WTC11 (cell line): ENCODE data around the gene NME5. TPM values are rescaled to one million over a fixed set of nuclear protein-coding genes. Genes with fewer than 3 reads are reported as not detected.

Source experiments
- ATAC-seq: fragments of 200-7000 bp; cut with Tn5 transposase; 2 replicates; pipeline ENCODE4 v1.10.0; 2021; ENCODE audit warnings: mild to moderate bottlenecking, moderate library complexity
- CTCF ChIA-PET: fragments of 300-600 bp; sonication (Branson Sonifier 250); formaldehyde crosslinking; loops from one replicate; lab custom pipeline; 2021; ENCODE audit warnings: antibody characterized with exemption; lab: Charles Lee
- POLR2A ChIA-PET: fragments of 350-600 bp; sonication (Branson Sonifier 250); formaldehyde crosslinking; loops from one replicate; lab custom pipeline; 2021; ENCODE audit warnings: antibody characterized with exemption; lab: Charles Lee
- DNase-seq: peaks from one replicate; pipeline ENCODE4 v3.0.0; 2021; ENCODE audit warnings: low spot score
- H3K27ac Mint-ChIP-seq: 2 replicates; pipeline ENCODE4 v1.8.0; 2021; ENCODE audit warnings: mixed read lengths
- H3K27me3 Mint-ChIP-seq: 2 replicates; pipeline ENCODE4 v1.8.0; 2021; ENCODE audit warnings: low read depth, mild to moderate bottlenecking, moderate library complexity, mixed read lengths
- H3K36me3 Mint-ChIP-seq: 2 replicates; pipeline ENCODE4 v1.8.0; 2021; ENCODE audit warnings: mixed read lengths
- H3K4me1 Mint-ChIP-seq: 2 replicates; pipeline ENCODE4 v1.8.0; 2022; ENCODE audit warnings: mixed read lengths
- H3K4me3 Mint-ChIP-seq: 2 replicates; pipeline ENCODE4 v1.8.0; 2021; ENCODE audit warnings: mild to moderate bottlenecking, moderate library complexity, mixed read lengths
- H3K9me3 Mint-ChIP-seq: 2 replicates; pipeline ENCODE4 v1.8.0; 2021; ENCODE audit warnings: mixed read lengths
- GTF2I ChIP-seq: fragments of 250-450 bp; sonication (Bioruptor Pico); conservative IDR thresholded peaks from 2 replicates; pipeline ENCODE4 v1.4.0; 2021; ENCODE audit warnings: mild to moderate bottlenecking
- MYBL2 ChIP-seq: sonication (generic); formaldehyde crosslinking; IDR thresholded peaks from 2 replicates; pipeline ENCODE4 v1.8.1; 2023; ENCODE audit warnings: mild to moderate bottlenecking, moderate library complexity, missing genetic modification reagents
- NFYB ChIP-seq: sonication (generic); formaldehyde crosslinking; conservative IDR thresholded peaks from 2 replicates; pipeline ENCODE4 v1.8.0; 2022; ENCODE audit warnings: low read depth, missing genetic modification reagents
- NR2C2 ChIP-seq: sonication (generic); formaldehyde crosslinking; IDR thresholded peaks from 2 replicates; pipeline ENCODE4 v1.8.0; 2022; ENCODE audit warnings: mild to moderate bottlenecking, missing genetic modification reagents
- PREB ChIP-seq: sonication (generic); formaldehyde crosslinking; IDR thresholded peaks from 2 replicates; pipeline ENCODE4 v1.8.1; 2022; ENCODE audit warnings: mild to moderate bottlenecking, missing genetic modification reagents, moderate library complexity, borderline replicate concordance
- PRRX2 ChIP-seq: fragments of 250-450 bp; sonication (Bioruptor Pico); IDR thresholded peaks from 2 replicates; pipeline ENCODE4 v1.8.0; 2021; ENCODE audit warnings: mild to moderate bottlenecking
- RELA ChIP-seq: sonication (generic); formaldehyde crosslinking; IDR thresholded peaks from 2 replicates; pipeline ENCODE4 v1.8.1; 2022; ENCODE audit warnings: missing genetic modification reagents, mild to moderate bottlenecking, borderline replicate concordance
- TEAD1 ChIP-seq: sonication (generic); formaldehyde crosslinking; IDR thresholded peaks from 2 replicates; pipeline ENCODE4 v1.8.0; 2022; ENCODE audit warnings: mild to moderate bottlenecking, missing genetic modification reagents
- ZBTB43 ChIP-seq: sonication (generic); formaldehyde crosslinking; IDR thresholded peaks from 2 replicates; pipeline ENCODE4 v1.8.1; 2023; ENCODE audit warnings: mild to moderate bottlenecking, missing genetic modification reagents
- ZNF121 ChIP-seq: sonication (generic); formaldehyde crosslinking; IDR thresholded peaks from 2 replicates; pipeline ENCODE4 v1.8.0; 2023; ENCODE audit warnings: missing genetic modification reagents
- ZNF219 ChIP-seq: sonication (generic); formaldehyde crosslinking; IDR thresholded peaks from 2 replicates; pipeline ENCODE4 v1.8.0; 2023; ENCODE audit warnings: missing genetic modification reagents, mild to moderate bottlenecking, borderline replicate concordance
- ZNF416 ChIP-seq: fragments of 250-450 bp; sonication (Bioruptor Pico); IDR thresholded peaks from 2 replicates; pipeline ENCODE4 v1.9.0; 2021; ENCODE audit warnings: mild to moderate bottlenecking, inconsistent platforms
- ZNF423 ChIP-seq: fragments of 250-450 bp; sonication (Bioruptor Pico); IDR thresholded peaks from 2 replicates; pipeline ENCODE4 v2.1.2; 2022; ENCODE audit warnings: mild to moderate bottlenecking, moderate library complexity
- total RNA-seq: library from RNA; stranded (reverse); gene quantifications from 3 replicates; pipeline ENCODE4 v1.2.3, GENCODE V29; 2021
- TF ChIP-seq, protein P1 (sequence below): sonication (generic); formaldehyde crosslinking; IDR thresholded peaks from 2 replicates; pipeline ENCODE4 v1.8.0; 2023; ENCODE audit warnings: missing genetic modification reagents, mild to moderate bottlenecking, borderline replicate concordance
- TF ChIP-seq, protein P2 (sequence below): sonication (generic); formaldehyde crosslinking; IDR thresholded peaks from 2 replicates; pipeline ENCODE4 v1.8.1; 2023; ENCODE audit warnings: mild to moderate bottlenecking, missing genetic modification reagents
- TF ChIP-seq, protein P3 (sequence below): sonication (generic); formaldehyde crosslinking; IDR thresholded peaks from 2 replicates; pipeline ENCODE4 v1.8.1; 2022; ENCODE audit warnings: missing genetic modification reagents, borderline replicate concordance

The NME5 gene
- total RNA-seq, 1 experiment from 2014 or later, result 0.74 TPM

GRCh38 chr5:138177941-138178515 lies 38.8 kb upstream of the NME5 start:
- H3K36me3 Mint-ChIP-seq, result peaks cover 44% of the 10 kb centered on the region
- H3K9me3 Mint-ChIP-seq, result no peaks in the 10 kb centered on the region
- DNase-seq (no peak), ATAC-seq (no peak)
- ChIA-PET CTCF (interaction anchor here (1.4 to 3.4 kb wide), 4 partner anchors 105 to 326 kb away, joined by 4 to 34 read pairs (median 7); partner anchors contain the start of gene KDM3B), POLR2A (interaction anchor here (0.6 to 1.5 kb wide), 3 partner anchors 35 to 326 kb away, joined by 3 to 4 read pairs (median 3); partner anchors contain the start of gene CDC23)
- H3K4me3 Mint-ChIP-seq, result no peak overlapping the region
- 0 out of 2 replicates have a peak overlapping the region, but pooled peaks have one; percentile 63 for H3K27ac Mint-ChIP-seq
- H3K27me3 Mint-ChIP-seq, result no peaks in the 10 kb centered on the region
- TF ChIP-seq, protein P1, sequence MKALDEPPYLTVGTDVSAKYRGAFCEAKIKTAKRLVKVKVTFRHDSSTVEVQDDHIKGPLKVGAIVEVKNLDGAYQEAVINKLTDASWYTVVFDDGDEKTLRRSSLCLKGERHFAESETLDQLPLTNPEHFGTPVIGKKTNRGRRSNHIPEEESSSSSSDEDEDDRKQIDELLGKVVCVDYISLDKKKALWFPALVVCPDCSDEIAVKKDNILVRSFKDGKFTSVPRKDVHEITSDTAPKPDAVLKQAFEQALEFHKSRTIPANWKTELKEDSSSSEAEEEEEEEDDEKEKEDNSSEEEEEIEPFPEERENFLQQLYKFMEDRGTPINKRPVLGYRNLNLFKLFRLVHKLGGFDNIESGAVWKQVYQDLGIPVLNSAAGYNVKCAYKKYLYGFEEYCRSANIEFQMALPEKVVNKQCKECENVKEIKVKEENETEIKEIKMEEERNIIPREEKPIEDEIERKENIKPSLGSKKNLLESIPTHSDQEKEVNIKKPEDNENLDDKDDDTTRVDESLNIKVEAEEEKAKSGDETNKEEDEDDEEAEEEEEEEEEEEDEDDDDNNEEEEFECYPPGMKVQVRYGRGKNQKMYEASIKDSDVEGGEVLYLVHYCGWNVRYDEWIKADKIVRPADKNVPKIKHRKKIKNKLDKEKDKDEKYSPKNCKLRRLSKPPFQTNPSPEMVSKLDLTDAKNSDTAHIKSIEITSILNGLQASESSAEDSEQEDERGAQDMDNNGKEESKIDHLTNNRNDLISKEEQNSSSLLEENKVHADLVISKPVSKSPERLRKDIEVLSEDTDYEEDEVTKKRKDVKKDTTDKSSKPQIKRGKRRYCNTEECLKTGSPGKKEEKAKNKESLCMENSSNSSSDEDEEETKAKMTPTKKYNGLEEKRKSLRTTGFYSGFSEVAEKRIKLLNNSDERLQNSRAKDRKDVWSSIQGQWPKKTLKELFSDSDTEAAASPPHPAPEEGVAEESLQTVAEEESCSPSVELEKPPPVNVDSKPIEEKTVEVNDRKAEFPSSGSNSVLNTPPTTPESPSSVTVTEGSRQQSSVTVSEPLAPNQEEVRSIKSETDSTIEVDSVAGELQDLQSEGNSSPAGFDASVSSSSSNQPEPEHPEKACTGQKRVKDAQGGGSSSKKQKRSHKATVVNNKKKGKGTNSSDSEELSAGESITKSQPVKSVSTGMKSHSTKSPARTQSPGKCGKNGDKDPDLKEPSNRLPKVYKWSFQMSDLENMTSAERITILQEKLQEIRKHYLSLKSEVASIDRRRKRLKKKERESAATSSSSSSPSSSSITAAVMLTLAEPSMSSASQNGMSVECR (CRISPR knock-in tag), result 0 out of 2 replicates have a peak, but pooled peaks have one; percentile 76
- TF ChIP-seq RELA (CRISPR knock-in tag), result no peak
- peaks cover 13% of the 10 kb centered on the region for H3K4me1 Mint-ChIP-seq

DNA sequence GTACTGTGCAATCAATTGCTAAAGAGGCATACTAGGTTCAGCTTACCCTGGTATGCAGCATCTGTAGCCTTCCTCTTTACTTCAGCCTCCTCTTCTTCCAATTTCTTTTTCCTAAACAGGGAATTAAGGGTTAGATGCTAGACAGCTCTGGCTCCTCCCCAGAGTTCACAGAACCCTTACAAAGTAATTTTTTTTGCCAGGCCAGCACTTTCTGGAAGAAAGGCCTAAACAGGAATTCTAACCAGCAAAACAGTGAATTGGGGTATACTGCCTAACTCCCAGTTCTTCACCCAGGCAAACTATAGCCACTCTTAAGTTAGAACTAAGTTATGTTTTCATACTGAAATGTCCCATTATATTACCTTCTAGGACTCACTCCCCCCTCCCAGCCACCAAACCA lies 31.1 kb upstream of the NME5 start:
- CTCF ChIA-PET, result no interaction called here

GRCh38 chr5:138169124-138169523 lies 29.9 kb upstream of the NME5 start:
- H3K27ac Mint-ChIP-seq, result no peak overlapping the region
- CTCF ChIA-PET, result no interaction called here

More for the DNA sequence above, 31.1 kb upstream of the NME5 start:
- Mint-ChIP-seq H3K27ac (no peak overlapping the region), H3K4me1 (no peaks in the 10 kb centered on the region), H3K4me3 (no peak overlapping the region), H3K27me3 (no peaks in the 10 kb centered on the region), H3K9me3 (no peaks in the 10 kb centered on the region), H3K36me3 (peaks cover 82% of the 10 kb centered on the region)
- DNase-seq, result no peak
- TF ChIP-seq ZNF121 (CRISPR knock-in tag), result no peak
- TF ChIP-seq MYBL2 (CRISPR knock-in tag), result no peak
- TF ChIP-seq, protein P2, sequence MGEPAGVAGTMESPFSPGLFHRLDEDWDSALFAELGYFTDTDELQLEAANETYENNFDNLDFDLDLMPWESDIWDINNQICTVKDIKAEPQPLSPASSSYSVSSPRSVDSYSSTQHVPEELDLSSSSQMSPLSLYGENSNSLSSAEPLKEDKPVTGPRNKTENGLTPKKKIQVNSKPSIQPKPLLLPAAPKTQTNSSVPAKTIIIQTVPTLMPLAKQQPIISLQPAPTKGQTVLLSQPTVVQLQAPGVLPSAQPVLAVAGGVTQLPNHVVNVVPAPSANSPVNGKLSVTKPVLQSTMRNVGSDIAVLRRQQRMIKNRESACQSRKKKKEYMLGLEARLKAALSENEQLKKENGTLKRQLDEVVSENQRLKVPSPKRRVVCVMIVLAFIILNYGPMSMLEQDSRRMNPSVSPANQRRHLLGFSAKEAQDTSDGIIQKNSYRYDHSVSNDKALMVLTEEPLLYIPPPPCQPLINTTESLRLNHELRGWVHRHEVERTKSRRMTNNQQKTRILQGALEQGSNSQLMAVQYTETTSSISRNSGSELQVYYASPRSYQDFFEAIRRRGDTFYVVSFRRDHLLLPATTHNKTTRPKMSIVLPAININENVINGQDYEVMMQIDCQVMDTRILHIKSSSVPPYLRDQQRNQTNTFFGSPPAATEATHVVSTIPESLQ, result no peak
- TF ChIP-seq ZNF416 (CRISPR knock-in tag), result no peak
- no peak for TF ChIP-seq GTF2I
- no peak for TF ChIP-seq NR2C2 (CRISPR knock-in tag)
- TF ChIP-seq ZBTB43, result no peak
- ATAC-seq, result no peak
- POLR2A ChIA-PET, result no interaction called here

GRCh38 chr5:138163721-138164120 lies 24.5 kb upstream of the NME5 start:
- peaks cover 93% of the 10 kb centered on the region for H3K36me3 Mint-ChIP-seq
- POLR2A ChIA-PET, result no interaction called here
- DNase-seq (no peak), ATAC-seq (no peak)
- no peaks in the 10 kb centered on the region for H3K4me1 Mint-ChIP-seq
- no peak for TF ChIP-seq TEAD1 (CRISPR knock-in tag)
- TF ChIP-seq, protein P3, sequence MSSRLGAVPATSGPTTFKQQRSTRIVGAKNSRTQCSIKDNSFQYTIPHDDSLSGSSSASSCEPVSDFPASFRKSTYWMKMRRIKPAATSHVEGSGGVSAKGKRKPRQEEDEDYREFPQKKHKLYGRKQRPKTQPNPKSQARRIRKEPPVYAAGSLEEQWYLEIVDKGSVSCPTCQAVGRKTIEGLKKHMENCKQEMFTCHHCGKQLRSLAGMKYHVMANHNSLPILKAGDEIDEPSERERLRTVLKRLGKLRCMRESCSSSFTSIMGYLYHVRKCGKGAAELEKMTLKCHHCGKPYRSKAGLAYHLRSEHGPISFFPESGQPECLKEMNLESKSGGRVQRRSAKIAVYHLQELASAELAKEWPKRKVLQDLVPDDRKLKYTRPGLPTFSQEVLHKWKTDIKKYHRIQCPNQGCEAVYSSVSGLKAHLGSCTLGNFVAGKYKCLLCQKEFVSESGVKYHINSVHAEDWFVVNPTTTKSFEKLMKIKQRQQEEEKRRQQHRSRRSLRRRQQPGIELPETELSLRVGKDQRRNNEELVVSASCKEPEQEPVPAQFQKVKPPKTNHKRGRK, result no peak
- no peak for TF ChIP-seq NFYB (CRISPR knock-in tag)
- no peak for TF ChIP-seq ZNF219 (CRISPR knock-in tag)
- no peak for TF ChIP-seq ZNF423 (CRISPR knock-in tag)
- TF ChIP-seq GTF2I, result no peak
- TF ChIP-seq PREB (CRISPR knock-in tag), result no peak
- CTCF ChIA-PET, result no interaction called here
- no peak overlapping the region for H3K27ac Mint-ChIP-seq
- H3K9me3 Mint-ChIP-seq, result no peaks in the 10 kb centered on the region
- no peak overlapping the region for H3K4me3 Mint-ChIP-seq
- no peaks in the 10 kb centered on the region for H3K27me3 Mint-ChIP-seq

More at GRCh38 chr5:138169124-138169523, 29.9 kb upstream of the NME5 start:
- H3K4me1 Mint-ChIP-seq, result no peaks in the 10 kb centered on the region
- H3K9me3 Mint-ChIP-seq, result no peaks in the 10 kb centered on the region
- DNase-seq (no peak), ATAC-seq (no peak)
- TF ChIP-seq PRRX2 (CRISPR knock-in tag), result no peak
- H3K27me3 Mint-ChIP-seq, result no peaks in the 10 kb centered on the region
- peaks cover 88% of the 10 kb centered on the region for H3K36me3 Mint-ChIP-seq
- POLR2A ChIA-PET, result no interaction called here
- H3K4me3 Mint-ChIP-seq, result no peak overlapping the region
